ENCODE results near the gene NNAT.

Gene NNAT

DNA sequence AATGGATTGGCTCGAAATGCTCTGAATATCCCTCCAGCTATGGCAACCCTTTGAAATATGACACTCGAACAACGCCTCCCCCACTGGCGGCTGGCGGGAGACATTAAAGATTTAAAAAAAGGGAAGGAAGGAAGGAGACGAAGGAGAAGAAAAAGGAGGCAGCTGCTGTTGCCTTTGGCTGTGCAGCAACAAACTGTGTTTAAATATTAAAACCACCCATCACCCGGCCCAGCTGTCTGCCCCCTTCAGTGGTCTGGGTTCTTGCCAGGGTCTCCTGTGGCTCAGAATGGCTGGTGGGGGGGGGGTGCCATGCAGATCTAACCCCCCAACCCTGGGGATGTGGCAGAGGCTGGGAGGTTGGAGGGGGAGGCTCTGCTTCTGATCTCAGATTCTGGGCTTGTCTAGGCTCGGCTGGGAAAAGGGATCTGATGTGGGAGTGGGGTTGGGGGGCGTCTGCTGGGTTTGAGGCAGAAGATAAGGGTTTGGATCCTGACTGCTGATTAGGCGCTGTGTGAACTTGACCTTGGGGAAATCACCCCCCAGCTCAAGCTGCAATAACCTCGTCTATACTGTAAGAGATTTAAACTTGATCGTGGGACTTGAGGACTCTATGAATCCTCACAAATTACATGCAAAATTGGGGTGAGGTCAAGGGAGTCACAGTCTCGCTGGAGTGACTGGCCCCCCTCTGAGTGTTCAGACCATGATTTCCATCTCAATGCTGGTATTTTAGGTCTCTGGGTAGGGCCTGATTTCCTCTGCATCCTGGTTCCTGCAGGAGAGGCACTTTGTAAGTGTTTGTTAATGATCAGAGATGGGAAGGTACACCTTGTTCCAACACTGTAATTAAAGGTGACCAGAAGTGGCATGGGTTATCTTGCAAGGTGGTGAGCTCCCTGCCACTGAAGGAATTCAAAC lies 46.9 kb downstream of the NNAT start:
- DNase-seq = no peak

DNA sequence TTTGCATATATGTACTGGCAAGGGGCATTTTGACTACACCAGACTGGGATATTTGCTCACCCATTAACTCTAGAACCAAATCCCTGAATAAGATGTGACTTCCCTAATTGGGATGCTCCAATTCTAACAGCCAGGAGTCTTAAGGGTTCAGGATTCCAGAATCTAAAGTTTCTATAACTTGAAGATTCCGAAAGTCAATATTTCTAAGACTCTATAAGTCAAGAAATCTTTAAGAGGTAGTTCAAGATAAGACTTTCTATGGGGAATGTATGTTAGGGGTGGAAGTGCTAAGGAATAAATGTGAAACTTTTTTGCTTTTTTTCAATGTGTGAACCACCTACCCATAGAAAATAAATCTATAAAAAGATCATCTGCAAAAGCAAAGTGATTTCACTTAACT lies 49.4 kb downstream of the NNAT start:
- no peak for DNase-seq

DNA sequence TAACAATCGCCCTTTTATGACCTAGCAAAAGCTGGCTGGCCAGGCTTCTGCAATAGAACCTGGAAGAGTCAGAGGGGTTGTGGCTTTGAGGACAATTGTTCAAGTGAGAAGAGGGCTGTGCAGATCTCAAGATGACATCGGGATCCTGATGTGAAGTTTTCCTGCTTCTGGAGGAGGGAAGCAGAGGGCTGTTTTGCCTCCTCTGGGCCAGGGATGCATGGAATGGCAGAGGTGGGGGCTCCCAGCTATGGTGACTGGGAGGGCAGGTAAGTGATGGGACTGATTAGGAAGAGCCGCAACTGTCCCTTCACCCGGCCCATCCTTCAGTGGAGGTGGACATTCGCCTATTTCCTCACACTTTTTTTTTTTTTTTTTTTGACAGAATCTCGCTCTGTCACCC lies 50.0 kb downstream of the NNAT start:
- no peak for DNase-seq
